VCaP (cell line): ENCODE data around the gene AFF1.

ENCODE experiments used
- H3K27ac ChIP-seq: fragments of 450-650 bp; 2 replicates; pipeline ENCODE4 v1.5.1; 2017
- TF ChIP-seq, protein P1 (sequence below): fragments of 450-650 bp; conservative IDR thresholded peaks from 2 replicates; pipeline ENCODE4 v1.5.1; 2017; ENCODE audit warnings: mild to moderate bottlenecking, moderate library complexity

AFF1 gene

DNA sequence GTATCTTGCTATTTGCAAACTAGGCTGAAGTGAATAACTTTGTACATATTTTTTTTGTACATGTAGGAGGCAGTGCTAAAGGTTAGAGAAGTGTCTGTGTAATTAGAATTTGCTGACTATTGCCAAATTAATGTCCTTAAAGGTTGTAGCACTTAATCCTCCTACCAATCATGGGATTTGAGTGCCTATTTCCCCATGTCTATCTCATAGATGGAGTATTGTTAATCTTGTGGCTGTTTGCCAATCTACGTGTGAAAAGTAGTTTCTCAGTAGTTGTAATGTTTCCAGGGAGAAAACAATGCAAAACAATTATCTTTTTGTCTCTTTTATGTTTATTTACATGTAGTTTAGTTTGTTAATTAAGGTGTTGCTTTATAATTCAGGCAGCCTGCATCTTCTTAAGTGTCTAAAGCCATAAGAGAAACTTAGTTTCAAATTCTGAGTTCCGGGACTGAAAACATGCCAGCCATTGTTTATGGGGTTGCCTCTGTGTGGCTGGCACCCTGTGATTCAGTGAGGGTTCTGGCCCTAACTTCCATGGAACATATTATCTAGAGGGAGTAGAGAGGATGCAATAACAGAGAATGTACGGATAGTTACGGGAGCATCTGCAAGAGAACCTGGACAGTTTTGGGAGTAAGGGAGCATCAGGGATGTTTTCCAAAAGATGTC is 143.2 kb downstream of the AFF1 start:
- peak overlapping the region; percentile 97 for H3K27ac ChIP-seq
- TF ChIP-seq, protein P1, sequence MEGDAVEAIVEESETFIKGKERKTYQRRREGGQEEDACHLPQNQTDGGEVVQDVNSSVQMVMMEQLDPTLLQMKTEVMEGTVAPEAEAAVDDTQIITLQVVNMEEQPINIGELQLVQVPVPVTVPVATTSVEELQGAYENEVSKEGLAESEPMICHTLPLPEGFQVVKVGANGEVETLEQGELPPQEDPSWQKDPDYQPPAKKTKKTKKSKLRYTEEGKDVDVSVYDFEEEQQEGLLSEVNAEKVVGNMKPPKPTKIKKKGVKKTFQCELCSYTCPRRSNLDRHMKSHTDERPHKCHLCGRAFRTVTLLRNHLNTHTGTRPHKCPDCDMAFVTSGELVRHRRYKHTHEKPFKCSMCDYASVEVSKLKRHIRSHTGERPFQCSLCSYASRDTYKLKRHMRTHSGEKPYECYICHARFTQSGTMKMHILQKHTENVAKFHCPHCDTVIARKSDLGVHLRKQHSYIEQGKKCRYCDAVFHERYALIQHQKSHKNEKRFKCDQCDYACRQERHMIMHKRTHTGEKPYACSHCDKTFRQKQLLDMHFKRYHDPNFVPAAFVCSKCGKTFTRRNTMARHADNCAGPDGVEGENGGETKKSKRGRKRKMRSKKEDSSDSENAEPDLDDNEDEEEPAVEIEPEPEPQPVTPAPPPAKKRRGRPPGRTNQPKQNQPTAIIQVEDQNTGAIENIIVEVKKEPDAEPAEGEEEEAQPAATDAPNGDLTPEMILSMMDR: no peak

DNA sequence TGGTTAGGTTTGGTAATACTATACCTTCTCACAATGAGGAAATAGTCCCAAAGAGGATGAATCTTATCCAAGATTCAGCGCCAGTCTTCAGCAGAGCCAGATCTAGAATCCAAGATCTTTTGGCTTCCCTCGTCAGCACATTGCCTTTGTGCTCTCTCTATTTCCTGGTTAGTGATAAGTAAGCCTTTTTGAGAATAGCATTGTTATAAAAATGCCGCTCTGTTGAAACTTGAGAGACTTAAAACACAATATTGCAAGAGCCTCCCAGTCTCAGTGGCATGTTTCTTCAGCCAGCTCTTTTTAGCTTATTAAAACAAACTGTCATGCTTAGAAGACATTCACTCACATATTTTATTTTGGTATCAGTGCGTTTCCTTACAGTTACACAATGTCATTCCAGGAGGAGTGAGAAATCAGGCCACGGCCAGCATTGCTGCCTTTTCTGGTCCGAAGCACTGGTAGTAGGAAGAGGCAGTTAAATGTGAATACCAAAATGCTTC is 144.2 kb downstream of the AFF1 start:
- TF ChIP-seq, protein P1: no peak
- H3K27ac ChIP-seq: peak overlapping the region; percentile 97

DNA sequence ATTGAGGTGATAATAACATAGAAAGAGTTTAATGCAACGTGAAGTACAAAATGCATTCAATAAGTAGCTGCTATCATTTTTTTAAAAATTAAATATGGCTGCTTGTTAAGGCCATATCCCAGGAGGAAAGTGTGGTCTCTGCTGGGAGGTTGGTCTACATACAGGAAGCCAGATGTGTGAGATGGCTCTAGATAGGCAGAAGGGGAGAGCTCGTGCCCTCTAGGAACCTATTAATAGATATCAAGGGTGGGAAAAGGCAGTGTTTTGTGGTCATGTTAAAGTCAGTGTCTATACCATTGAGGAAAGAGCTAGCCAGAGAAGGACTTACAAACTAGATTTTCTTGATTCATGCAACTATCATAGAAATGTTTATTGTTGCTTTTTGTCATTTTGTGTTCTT is 145.2 kb downstream of the AFF1 start:
- TF ChIP-seq, protein P1: no peak
- peak overlapping the region; percentile 97 for H3K27ac ChIP-seq

DNA sequence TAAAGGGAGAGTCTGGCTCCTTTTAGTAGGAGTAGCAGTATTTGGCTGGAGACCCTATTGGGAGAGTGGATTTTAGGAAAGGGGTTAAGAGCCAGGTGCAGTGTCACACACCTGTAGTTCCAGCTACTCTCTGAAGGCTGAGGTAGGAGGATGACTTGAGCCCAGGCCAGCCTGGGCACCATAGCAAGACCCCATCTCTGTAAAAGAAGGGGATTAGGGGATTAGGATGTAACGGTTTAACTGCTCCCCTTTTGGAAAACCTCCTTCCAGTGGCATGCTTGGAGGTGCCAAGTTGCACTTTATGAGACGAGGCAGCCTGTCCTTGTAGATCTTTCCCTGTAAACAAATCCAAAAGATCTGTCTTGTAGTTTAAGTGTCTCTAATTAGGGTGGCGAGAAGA is 145.7 kb downstream of the AFF1 start:
- TF ChIP-seq, protein P1: no peak
- H3K27ac ChIP-seq: peak overlapping the region; percentile 97

GRCh38 chr4:87081826-87082225 is 147.0 kb downstream of the AFF1 start:
- TF ChIP-seq, protein P1: no peak
- peak overlapping the region; percentile 22 for H3K27ac ChIP-seq

DNA sequence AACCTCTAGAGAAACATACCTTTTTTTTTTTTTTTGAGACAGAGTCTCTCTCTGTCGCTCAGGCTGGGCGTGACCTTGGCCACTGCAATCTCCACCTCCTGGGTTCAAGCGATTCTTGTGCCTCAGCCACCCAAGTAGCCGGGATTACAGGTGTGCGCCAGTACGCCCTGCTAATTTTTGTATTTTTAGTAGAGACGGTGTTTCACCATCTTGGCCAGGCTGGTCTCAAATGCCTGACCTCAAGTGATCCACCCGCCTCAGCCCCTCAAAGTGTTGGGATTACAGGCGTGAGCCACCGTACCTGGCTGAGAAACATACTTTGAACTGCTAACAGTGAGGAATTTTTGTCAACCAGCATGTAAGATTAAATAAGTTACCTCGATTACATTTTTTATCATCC is 150.9 kb downstream of the AFF1 start:
- H3K27ac ChIP-seq: peak overlapping the region; percentile 93

GRCh38 chr4:87086143-87086805 is 151.5 kb downstream of the AFF1 start:
- TF ChIP-seq, protein P1: no peak
- H3K27ac ChIP-seq: peak overlapping the region; percentile 93

DNA sequence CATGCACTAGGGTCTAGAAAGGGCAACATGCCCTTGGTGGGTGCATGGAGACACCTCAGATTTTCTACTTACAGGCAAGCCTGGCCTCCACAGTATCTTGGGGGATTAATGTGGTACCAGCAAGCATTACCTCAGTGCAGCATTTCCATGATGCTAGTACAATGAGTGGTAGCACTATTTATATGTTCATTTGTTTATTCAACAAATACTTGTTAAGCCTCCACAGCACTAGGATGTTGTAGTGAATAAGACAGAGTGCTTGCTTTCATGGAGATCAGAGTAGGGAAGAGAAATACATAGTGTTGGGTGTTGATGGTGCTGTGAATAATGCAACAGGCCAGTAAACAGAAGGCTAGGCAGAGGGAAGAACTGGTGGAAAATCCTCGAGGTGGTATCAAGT is 152.2 kb downstream of the AFF1 start:
- H3K27ac ChIP-seq: peak overlapping the region; percentile 93
- TF ChIP-seq, protein P1: no peak
